DMS 273 (cell line): ENCODE measurements around the gene BAX.

Experiments used
- DNase-seq: peaks from one replicate; lab custom pipeline; 2025; ENCODE audit not compliant: unreplicated experiment; lab: John Stamatoyannopoulos, UW

Gene BAX

GRCh38 chr19:48961673-48962028, 7.0 kb downstream of the BAX start:
- DNase-seq = no peak

GRCh38 chr19:48962029-48962848, 7.6 kb downstream of the BAX start:
- DNase-seq = peak; percentile 58

GRCh38 chr19:48962849-48963165, 8.1 kb downstream of the BAX start:
- DNase-seq = no peak

GRCh38 chr19:48963371-48964204, 8.9 kb downstream of the BAX start:
- peak; percentile 68 for DNase-seq

GRCh38 chr19:48964205-48965039, 9.7 kb downstream of the BAX start:
- DNase-seq = peak; percentile 61

- peak; percentile 98 for DNase-seq
Observed at GRCh38 chr19:48965040-48965805, 10.5 kb downstream of the BAX start, which contains the start of gene FTL. Gene FTL, plus strand, starts transcription at chr19:48965309. Its CDS starts 199 bp downstream, at chr19:48965508.

- peak; percentile 94 for DNase-seq
Observed at GRCh38 chr19:48965806-48966540, 11.3 kb downstream of the BAX start.

GRCh38 chr19:48966541-48967345, 12.1 kb downstream of the BAX start:
- DNase-seq = peak; percentile 63

GRCh38 chr19:48967346-48968178, 12.9 kb downstream of the BAX start:
- peak; percentile 49 for DNase-seq

GRCh38 chr19:48968179-48968661, 13.5 kb downstream of the BAX start:
- DNase-seq = peak; percentile 58

- DNase-seq = peak; percentile 64
Observed at GRCh38 chr19:48968813-48969218, 14.1 kb downstream of the BAX start.

GRCh38 chr19:48969276-48970138, 14.8 kb downstream of the BAX start:
- peak; percentile 50 for DNase-seq

GRCh38 chr19:48970139-48970766, 15.6 kb downstream of the BAX start:
- no peak for DNase-seq

- DNase-seq = peak; percentile 82
Observed at GRCh38 chr19:48970923-48971395, 16.3 kb downstream of the BAX start.

- peak; percentile 65 for DNase-seq
Observed at GRCh38 chr19:48975947-48976847, 21.5 kb downstream of the BAX start.
